CD14-positive monocyte (primary cell): ENCODE measurements around the gene ORAI3. TPM values are rescaled to one million over a fixed set of nuclear protein-coding genes. Genes with fewer than 3 reads are reported as not detected.
A peak's percentile ranks its signal among the peaks of the same experiment; 100 is the strongest.

Experiments
- DNase-seq, 3 donors: peaks; one replicate each; pipeline ENCODE4 v3.0.0-alpha.2; 2011 to 2022
- H2AFZ ChIP-seq: 2 replicates; pipeline ENCODE4 v1.6.0; 2012; ENCODE audit warnings: mild to moderate bottlenecking, low read depth, low read length, inconsistent platforms; ENCODE audit not compliant: insufficient read depth, poor library complexity, severe bottlenecking
- H3K27ac ChIP-seq, 2 donors: 1 replicate in 1 of 2; 2 replicates in 1 of 2; pipeline ENCODE4 v1.5.1; 2012 to 2013; ENCODE audit warnings: low read length in 2 of 2, control low read depth in 1 of 2, inconsistent platforms in 1 of 2, low read depth in 1 of 2, mild to moderate bottlenecking in 1 of 2
- H3K27me3 ChIP-seq, 2 donors: one replicate each; pipeline versions ENCODE4 v1.6.0 to v1.6.1; 2011 to 2013; ENCODE audit warnings: low read length in 2 of 2; ENCODE audit not compliant: control insufficient read depth in 2 of 2, insufficient read depth in 2 of 2
- H3K36me3 ChIP-seq, 2 donors: replicated peaks in 1 of 2; 1 replicate in 1 of 2; 2 replicates in 1 of 2; pipeline versions ENCODE4 v1.5.1 to v1.6.1; 2012 to 2013; ENCODE audit warnings: low read length in 2 of 2, control low read depth in 1 of 2, inconsistent platforms in 1 of 2, mild to moderate bottlenecking in 1 of 2; ENCODE audit not compliant: insufficient read depth in 2 of 2, control insufficient read depth in 1 of 2
- H3K4me1 ChIP-seq, 2 donors: 1 replicate in 1 of 2; 2 replicates in 1 of 2; pipeline versions ENCODE4 v1.5.1 to v1.6.1; 2012 to 2013; ENCODE audit warnings: low read length in 2 of 2, control low read depth in 1 of 2, inconsistent platforms in 1 of 2, mild to moderate bottlenecking in 1 of 2, moderate library complexity in 1 of 2; ENCODE audit not compliant: insufficient read depth in 2 of 2, control insufficient read depth in 1 of 2
- H3K4me2 ChIP-seq: replicated peaks from 2 replicates; pipeline ENCODE3; 2012; ENCODE audit warnings: low read length, moderate library complexity, mild to moderate bottlenecking; ENCODE audit not compliant: poor library complexity, severe bottlenecking; ENCODE audit errors: extremely low read depth
- H3K4me3 ChIP-seq, 3 experiments: fragments of 200-600 bp in 1 of 3; sonication (generic) in 1 of 3; replicated peaks in 1 of 3; 1 replicate in 2 of 3; 2 replicates in 1 of 3; pipeline ENCODE4 v1.5.1; 2011 to 2013; ENCODE audit warnings: low read length in 3 of 3, mild to moderate bottlenecking in 3 of 3, control low read depth in 2 of 3, low read depth in 2 of 3, inconsistent platforms in 1 of 3, moderate library complexity in 1 of 3
- H3K79me2 ChIP-seq: 2 replicates; pipeline ENCODE4 v1.6.0; 2012; ENCODE audit warnings: mild to moderate bottlenecking, control low read depth, inconsistent platforms, low read length, moderate library complexity; ENCODE audit not compliant: insufficient read depth
- H3K9ac ChIP-seq: 2 replicates; pipeline ENCODE4 v1.6.0; 2017; ENCODE audit warnings: low read length, mild to moderate bottlenecking; ENCODE audit not compliant: insufficient read depth, poor library complexity, severe bottlenecking
- H3K9me3 ChIP-seq, 2 donors: replicated peaks in 1 of 2; 1 replicate in 1 of 2; 2 replicates in 1 of 2; pipeline versions ENCODE4 v1.5.1 to v1.6.1; 2012 to 2013; ENCODE audit warnings: low read length in 2 of 2, control low read depth in 1 of 2; ENCODE audit not compliant: control insufficient read depth in 1 of 2, insufficient read depth in 1 of 2
- H4K20me1 ChIP-seq: 2 replicates; pipeline ENCODE4 v1.6.0; 2012; ENCODE audit warnings: mild to moderate bottlenecking, low read length, control low read depth, moderate library complexity; ENCODE audit not compliant: insufficient read depth
- H3K27ac Mint-ChIP-seq, 7 donors: one replicate each; pipeline ENCODE4 v1.8.0; 2020; ENCODE audit warnings: mild to moderate bottlenecking in 7 of 7, mixed read lengths in 7 of 7, moderate library complexity in 6 of 7, inconsistent platforms in 2 of 7
- H3K27me3 Mint-ChIP-seq, 3 donors: one replicate each; pipeline ENCODE4 v1.8.0; 2021 to 2022; ENCODE audit warnings: low read depth in 3 of 3, mild to moderate bottlenecking in 3 of 3, mixed read lengths in 3 of 3, moderate library complexity in 3 of 3, inconsistent platforms in 1 of 3
- H3K36me3 Mint-ChIP-seq, 2 donors: one replicate each; pipeline ENCODE4 v1.8.0; 2020; ENCODE audit warnings: mixed read lengths in 2 of 2, inconsistent platforms in 1 of 2, mild to moderate bottlenecking in 1 of 2
- H3K4me1 Mint-ChIP-seq: one replicate; pipeline ENCODE4 v1.8.0; 2020; ENCODE audit warnings: mild to moderate bottlenecking, mixed read lengths
- H3K4me3 Mint-ChIP-seq, 2 donors: one replicate each; pipeline ENCODE4 v1.8.0; 2020; ENCODE audit warnings: mild to moderate bottlenecking in 2 of 2, mixed read lengths in 2 of 2, moderate library complexity in 1 of 2
- H3K9me3 Mint-ChIP-seq, 7 donors: one replicate each; pipeline ENCODE4 v1.8.0; 2020 to 2022; ENCODE audit warnings: mixed read lengths in 7 of 7, mild to moderate bottlenecking in 6 of 7, moderate library complexity in 6 of 7, inconsistent platforms in 2 of 7
- WGBS: methylation state at CpG from one replicate; pipeline ENCODE4 v1.1.5; 2013; ENCODE audit warnings: missing lambda C conversion rate; ENCODE audit not compliant: insufficient coverage; 5-methylcytosine and 5-hydroxymethylcytosine counted together
- intact Hi-C, 2 donors: fragments of 100-400 bp; cut with micrococcal nuclease; formaldehyde crosslinking; loops; one replicate each; pipeline versions ENCODE4 v1.15.0 to v1.15.1; 2023
- polyA plus RNA-seq, 3 donors: library from polyadenylated mRNA; depleted of rRNA in 1 of 3; unstranded in 2 of 3; stranded (reverse) in 1 of 3; fragments of 300-500 nt in 2 of 3; fragments of >200 nt in 1 of 3; fragmentation: Illumina TruSeq in 2 of 3; gene quantifications; 1 replicate in 2 of 3; 2 replicates in 1 of 3; pipeline ENCODE4 v1.2.3, GENCODE V29; 2012 to 2021
- TF ChIP-seq, protein P1 (sequence below): fragments of 200-600 bp; IDR thresholded peaks from one replicate; pipeline ENCODE4 v1.8.0; 2022; ENCODE audit warnings: antibody characterized with exemption, mild to moderate bottlenecking

The ORAI3 gene
- polyA plus RNA-seq, 3 donors = 34.3 to 80.3 (median 76.8) TPM

DNA sequence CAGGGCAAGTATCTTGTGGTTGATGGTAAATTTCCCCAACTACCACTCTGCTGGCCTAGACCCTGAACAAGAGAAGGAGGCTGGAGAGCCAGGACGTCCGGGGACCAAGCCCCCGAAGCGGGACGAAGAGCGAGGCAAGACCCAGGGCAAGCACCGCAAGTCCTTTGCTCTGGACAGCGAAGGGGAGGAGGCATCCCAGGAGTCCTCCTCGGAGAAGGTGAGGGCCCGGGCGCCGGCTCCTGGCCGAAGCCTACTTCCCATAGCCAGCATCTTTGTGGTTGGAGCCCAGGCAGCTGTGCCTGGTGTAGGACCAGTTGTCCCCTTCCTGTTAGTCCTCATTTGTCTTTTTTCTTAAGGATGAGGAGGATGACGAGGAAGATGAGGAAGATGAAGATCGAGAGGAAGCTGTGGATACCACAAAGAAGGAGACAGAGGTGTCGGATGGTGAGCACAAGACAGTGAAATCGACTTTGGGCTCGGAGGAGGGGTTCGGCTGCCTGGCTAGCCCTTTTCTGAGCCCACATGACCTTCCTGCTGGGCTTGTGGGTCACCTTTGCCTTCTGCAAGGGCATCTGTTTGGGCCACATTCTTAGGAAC, 20.5 kb downstream of the ORAI3 start:
- Histone ChIP-seq H3K4me1 (no peaks in the 10 kb centered on the region), H3K36me3 (peaks cover 84 to 88% of the 10 kb centered on the region in 2 donors), H3K4me2 (no peak overlapping the region), H3K79me2 (no peaks in the 10 kb centered on the region), H2AFZ (no peak overlapping the region), H3K9ac (no peak overlapping the region), H3K9me3 (no peaks in the 10 kb centered on the region), H3K27ac (no peak overlapping the region), H3K4me3 (no peak overlapping the region), H3K27me3 (no peaks in the 10 kb centered on the region), H4K20me1 (peaks cover 13% of the 10 kb centered on the region)
- 96% methylated on average over 16 of the region's 19 CpGs for WGBS
- Mint-ChIP-seq H3K27ac (peak overlapping the region in 2 of 7 donors; percentile 37 to 70), H3K27me3 (peaks cover 0 to 5% (median 2%) of the 10 kb centered on the region in 3 donors), H3K36me3 (peaks cover 80 to 95% of the 10 kb centered on the region in 2 donors), H3K9me3 (no peaks in the 10 kb centered on the region), H3K4me3 (no peak overlapping the region), H3K4me1 (peaks cover 4% of the 10 kb centered on the region)
- TF ChIP-seq, protein P1, sequence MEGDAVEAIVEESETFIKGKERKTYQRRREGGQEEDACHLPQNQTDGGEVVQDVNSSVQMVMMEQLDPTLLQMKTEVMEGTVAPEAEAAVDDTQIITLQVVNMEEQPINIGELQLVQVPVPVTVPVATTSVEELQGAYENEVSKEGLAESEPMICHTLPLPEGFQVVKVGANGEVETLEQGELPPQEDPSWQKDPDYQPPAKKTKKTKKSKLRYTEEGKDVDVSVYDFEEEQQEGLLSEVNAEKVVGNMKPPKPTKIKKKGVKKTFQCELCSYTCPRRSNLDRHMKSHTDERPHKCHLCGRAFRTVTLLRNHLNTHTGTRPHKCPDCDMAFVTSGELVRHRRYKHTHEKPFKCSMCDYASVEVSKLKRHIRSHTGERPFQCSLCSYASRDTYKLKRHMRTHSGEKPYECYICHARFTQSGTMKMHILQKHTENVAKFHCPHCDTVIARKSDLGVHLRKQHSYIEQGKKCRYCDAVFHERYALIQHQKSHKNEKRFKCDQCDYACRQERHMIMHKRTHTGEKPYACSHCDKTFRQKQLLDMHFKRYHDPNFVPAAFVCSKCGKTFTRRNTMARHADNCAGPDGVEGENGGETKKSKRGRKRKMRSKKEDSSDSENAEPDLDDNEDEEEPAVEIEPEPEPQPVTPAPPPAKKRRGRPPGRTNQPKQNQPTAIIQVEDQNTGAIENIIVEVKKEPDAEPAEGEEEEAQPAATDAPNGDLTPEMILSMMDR = no peak
- DNase-seq = no peak
- intact Hi-C loops = no loop called here

DNA sequence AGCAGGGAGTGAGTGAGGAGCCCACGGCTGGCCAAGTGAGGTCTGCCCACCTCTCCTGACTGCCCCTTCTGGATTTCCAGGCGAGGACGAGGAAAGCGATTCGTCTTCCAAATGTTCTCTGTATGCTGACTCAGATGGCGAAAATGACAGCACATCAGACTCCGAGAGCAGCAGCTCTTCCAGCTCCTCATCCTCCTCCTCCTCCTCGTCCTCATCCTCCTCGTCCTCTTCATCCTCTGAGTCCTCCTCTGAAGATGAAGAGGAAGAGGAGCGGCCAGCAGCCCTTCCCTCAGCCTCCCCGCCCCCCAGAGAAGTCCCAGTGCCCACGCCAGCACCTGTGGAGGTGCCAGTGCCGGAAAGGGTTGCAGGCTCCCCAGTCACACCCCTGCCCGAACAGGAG, 22.4 kb downstream of the ORAI3 start:
- Histone ChIP-seq H3K9me3 (no peaks in the 10 kb centered on the region), H3K79me2 (no peaks in the 10 kb centered on the region), H2AFZ (no peak overlapping the region), H3K27me3 (no peaks in the 10 kb centered on the region), H3K27ac (peak overlapping the region in 1 of 2 donors; percentile 8), H3K4me2 (no peak overlapping the region), H3K9ac (no peak overlapping the region), H4K20me1 (peaks cover 1% of the 10 kb centered on the region), H3K4me3 (no peak overlapping the region), H3K4me1 (no peaks in the 10 kb centered on the region), H3K36me3 (peaks cover 75 to 82% of the 10 kb centered on the region in 2 donors)
- no peaks in the 10 kb centered on the region for H3K4me1 Mint-ChIP-seq
- H3K9me3 Mint-ChIP-seq = peaks cover 0 to 2% (median 0%) of the 10 kb centered on the region in 7 donors
- TF ChIP-seq, protein P1 = no peak
- no peak for DNase-seq
- H3K4me3 Mint-ChIP-seq = no peak overlapping the region
- intact Hi-C loops = no loop called here
- peaks cover 80 to 95% of the 10 kb centered on the region in 2 donors for H3K36me3 Mint-ChIP-seq
- WGBS = 96% methylated on average over 9 of the region's 14 CpGs
- peaks cover 0 to 3% (median 2%) of the 10 kb centered on the region in 3 donors for H3K27me3 Mint-ChIP-seq
- peak overlapping the region in 1 of 7 donors; percentile 43 for H3K27ac Mint-ChIP-seq
